ENCODE data around the gene ZNF573. TPM values are rescaled to one million over a fixed set of nuclear protein-coding genes. Genes with fewer than 3 reads are reported as not detected.

ZNF573 gene
- total and polyA plus RNA-seq, 9 of the 15 experiments (the other 6 are each of a cell fraction or from before 2014, with no cell fraction given): 1.5 to 7.9 (median 4.3) TPM

DNA sequence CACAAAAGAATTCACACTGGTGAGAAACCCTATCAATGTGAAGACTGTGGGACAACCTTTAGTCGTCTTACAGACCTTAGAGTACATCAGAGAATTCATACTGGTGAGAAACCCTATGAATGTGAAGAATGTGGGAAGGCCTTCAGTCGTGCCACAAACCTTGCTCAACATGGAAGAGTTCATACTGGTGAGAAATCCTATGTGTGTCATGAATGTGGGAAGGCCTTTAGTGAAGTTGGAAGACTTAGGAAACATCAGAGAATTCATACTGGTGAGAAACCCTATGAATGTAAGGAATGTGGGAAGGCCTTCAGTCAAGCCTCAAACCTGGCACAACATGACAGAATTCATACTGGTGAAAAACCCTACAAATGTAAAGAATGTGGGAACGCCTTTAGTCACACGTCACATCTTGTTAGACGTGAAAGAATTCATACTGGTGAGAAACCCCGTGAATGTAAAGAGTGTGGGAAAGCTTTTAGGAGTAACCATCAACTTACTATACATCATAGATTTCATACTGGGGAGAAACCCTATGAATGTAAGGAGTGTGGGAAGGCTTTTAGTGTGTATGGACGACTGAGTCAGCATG is 24.0 kb upstream of the ZNF573 start:
- H4K20me1 ChIP-seq (replicated peaks; ENCODE audit: control insufficient read depth, insufficient read depth, low read length): no peaks in the 10 kb centered on the region

DNA sequence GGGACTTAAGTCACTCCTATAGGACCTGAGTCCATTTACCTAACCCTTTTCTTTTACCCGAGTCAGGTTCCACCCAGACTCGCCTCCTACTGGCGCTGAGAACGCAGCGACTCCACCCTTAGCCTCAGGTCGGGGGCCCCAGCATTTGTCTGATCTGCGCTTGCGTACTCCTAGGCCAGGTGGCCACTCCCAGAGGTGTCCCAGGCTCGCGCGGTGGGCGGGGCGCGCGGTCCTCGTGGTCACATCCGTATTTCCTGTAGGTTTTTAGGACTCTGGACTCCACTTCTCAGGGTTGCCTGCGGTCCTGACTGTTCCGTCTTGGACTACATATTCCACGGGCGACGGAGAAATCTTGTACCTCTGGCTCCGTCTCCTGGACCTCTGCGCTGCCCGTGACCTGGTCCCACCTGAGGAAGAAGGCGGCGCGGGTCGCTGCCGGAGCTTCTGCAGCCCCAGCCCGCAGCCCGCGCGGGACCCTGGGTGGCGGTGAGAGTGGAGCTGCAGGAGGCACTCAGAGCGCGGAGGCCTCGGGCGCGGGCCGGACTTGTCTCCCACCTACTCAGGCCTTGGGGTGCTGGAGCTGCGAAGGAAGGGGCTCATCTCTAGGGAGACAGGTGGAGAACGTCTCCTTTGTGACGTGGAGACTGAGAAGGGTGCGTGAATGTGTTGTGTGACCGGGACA is 11.0 kb upstream of the ZNF573 start:
- Histone ChIP-seq H3K9ac (ENCODE audit: insufficient read depth in 1 of 2, low read depth in 2 of 2, low read length in 2 of 2) (no peak overlapping the region; a peak in 1 of 4 replicates), H3K9me1 (ENCODE audit: control insufficient read depth, insufficient read depth, low read length) (no peaks in the 10 kb centered on the region), H3K36me3 (ENCODE audit: control insufficient read depth, insufficient read depth, low read length) (no peaks in the 10 kb centered on the region), H4K20me1 (replicated peaks; ENCODE audit: control insufficient read depth, insufficient read depth, low read length) (no peaks in the 10 kb centered on the region), H3K27ac (ENCODE audit: extremely low read depth, low read depth, low read length) (no peak overlapping the region), H3K4me3 (no peak overlapping the region), H2AFZ (ENCODE audit: low read depth, low read length) (peak overlapping the region; percentile 40; the same call in 1 of the 2 replicates), H3K27me3 (ENCODE audit: control insufficient read depth in 2 of 2, insufficient read depth in 2 of 2, low read length in 2 of 2) (no peaks in the 10 kb centered on the region), H3K4me2 (ENCODE audit: insufficient read depth, low read length) (0 out of 2 replicates have a peak overlapping the region, but pooled peaks have one; percentile 32), H3K9me3 (replicated peaks; ENCODE audit: control insufficient read depth, insufficient read depth, low read depth, low read length) (no peaks in the 10 kb centered on the region), H3K79me2 (ENCODE audit: control insufficient read depth, insufficient read depth, low read length) (no peaks in the 10 kb centered on the region), H3K4me1 (replicated peaks in 1 of 2; ENCODE audit: control insufficient read depth in 2 of 2, insufficient read depth in 2 of 2, low read length in 2 of 2) (peaks cover 0 to 5% of the 10 kb centered on the region in 2 experiments; a peak in 1 of 5 replicates)
- intact Hi-C loops (cut with micrococcal nuclease) (no loop called here), in situ Hi-C loops (cut with MboI) (no loop called here)
- WGBS (ENCODE audit: insufficient coverage, low coverage, missing lambda C conversion rate): 16% methylated on average over 45 of the region's 46 CpGs
- no TSS peak for BruUV-seq (replicated peaks)
- peak; percentile 78 for ATAC-seq
- FAIRE-seq: no peak
- TF ChIP-seq NRF1 (conservative IDR thresholded peaks at IDR 0.05 in 1 of 2, IDR thresholded peaks at IDR 0.05 in 1 of 2) (peak; percentile 25 to 47; a peak in 3 of 4 replicates), KLF1 (tag; IDR thresholded peaks at IDR 0.05) (no peak)
- CTCF ChIA-PET (ENCODE audit: low intra/inter-chr PET ratio): no interaction called here
- POLR2A ChIA-PET: no interaction called here
- peak; percentile 10 to 47 (median 36) for DNase-seq (ENCODE audit: extremely low read depth in 1 of 4, low spot score in 3 of 4)

More for the DNA sequence above, 24.0 kb upstream of the ZNF573 start:
- CTCF ChIA-PET (ENCODE audit: low intra/inter-chr PET ratio): no interaction called here
- no TSS peak for BruUV-seq (replicated peaks)
- Histone ChIP-seq H3K79me2 (ENCODE audit: control insufficient read depth, insufficient read depth, low read length) (no peaks in the 10 kb centered on the region), H3K27ac (ENCODE audit: extremely low read depth, low read depth, low read length) (no peak overlapping the region), H3K9me3 (replicated peaks; ENCODE audit: control insufficient read depth, insufficient read depth, low read depth, low read length) (peaks cover 2% of the 10 kb centered on the region; the same call in 1 of the 2 replicates), H3K9me1 (ENCODE audit: control insufficient read depth, insufficient read depth, low read length) (no peaks in the 10 kb centered on the region), H2AFZ (ENCODE audit: low read depth, low read length) (no peak overlapping the region), H3K4me1 (replicated peaks in 1 of 2; ENCODE audit: control insufficient read depth in 2 of 2, insufficient read depth in 2 of 2, low read length in 2 of 2) (no peaks in the 10 kb centered on the region), H3K36me3 (ENCODE audit: control insufficient read depth, insufficient read depth, low read length) (no peaks in the 10 kb centered on the region), H3K9ac (ENCODE audit: insufficient read depth in 1 of 2, low read depth in 2 of 2, low read length in 2 of 2) (no peak overlapping the region), H3K27me3 (ENCODE audit: control insufficient read depth in 2 of 2, insufficient read depth in 2 of 2, low read length in 2 of 2) (no peaks in the 10 kb centered on the region), H3K4me3 (no peak overlapping the region), H3K4me2 (ENCODE audit: insufficient read depth, low read length) (no peak overlapping the region)
- no peak for DNase-seq (ENCODE audit: extremely low read depth in 1 of 4, low spot score in 3 of 4)
- in situ Hi-C loops (cut with MboI): no loop called here
- TF ChIP-seq STAG1 (CRISPR knock-in tag; IDR thresholded peaks at IDR 0.05; ENCODE audit: borderline replicate concordance) (no peak), ZNF274 (IDR thresholded peaks at IDR 0.05; ENCODE audit: borderline replicate concordance, low read depth, low read length) (peak; percentile 96)
- intact Hi-C loops (cut with micrococcal nuclease): no loop called here
- ATAC-seq: no peak
- no peak for FAIRE-seq
- POLR2A ChIA-PET: no interaction called here
- WGBS (ENCODE audit: insufficient coverage, low coverage, missing lambda C conversion rate): 0% methylated on average over 7 of the region's 7 CpGs

Measured in K562 (cell line).